Ovary (tissue), 9 donors: ENCODE data around the gene RBPJL. TPM values are rescaled to one million over a fixed set of nuclear protein-coding genes. Genes with fewer than 3 reads are reported as not detected.

Source experiments
- DNase-seq, 5 donors: peaks; one replicate each; pipeline ENCODE4 v3.0.0-alpha.2; 2019 to 2020
- H3K27ac ChIP-seq, 2 donors: fragments of 200-600 bp; one replicate each; pipeline versions ENCODE4 v1.5.1 to v1.8.0; 2019 to 2022
- H3K27me3 ChIP-seq: fragments of 200-600 bp; one replicate; pipeline ENCODE4 v1.8.0; 2022
- H3K36me3 ChIP-seq: fragments of 200-600 bp; sonication (generic); one replicate; pipeline ENCODE4 v1.5.1; 2019
- H3K4me1 ChIP-seq: one replicate; pipeline ENCODE4 v1.8.1; 2013; ENCODE audit warnings: mild to moderate bottlenecking, moderate library complexity; ENCODE audit not compliant: insufficient read depth
- H3K4me3 ChIP-seq: fragments of 200-600 bp; sonication (generic); one replicate; pipeline ENCODE4 v1.5.1; 2017
- H3K9me3 ChIP-seq, 2 donors: fragments of 200-600 bp in 1 of 2; sonication (generic) in 1 of 2; one replicate each; pipeline versions ENCODE4 v1.5.1 to v1.8.1; 2013 to 2019; ENCODE audit warnings: mild to moderate bottlenecking in 1 of 2, moderate library complexity in 1 of 2
- CTCF ChIP-seq, 3 donors: fragments of 450-650 bp in 2 of 3; fragments of 200-600 bp in 1 of 3; IDR thresholded peaks; one replicate each; pipeline versions ENCODE4 v1.5.1 to v1.8.0; 2016 to 2022; ENCODE audit warnings: antibody characterized with exemption in 3 of 3, mild to moderate bottlenecking in 1 of 3
- EP300 ChIP-seq: sonication (generic); formaldehyde crosslinking; IDR thresholded peaks from one replicate; pipeline ENCODE4 v1.6.1; 2017; ENCODE audit warnings: antibody characterized with exemption
- POLR2A ChIP-seq: fragments of 450-650 bp; IDR thresholded peaks from one replicate; pipeline ENCODE4 v1.6.1; 2017; ENCODE audit warnings: antibody characterized with exemption, mild to moderate bottlenecking, moderate library complexity
- WGBS, 3 donors: extraction: QIAGEN DNeasy Blood & Tissue Kit in 1 of 3; methylation state at CpG; one replicate each; pipeline versions ENCODE4 v1.1.5 to v1.1.7; 2013 to 2017; 5-methylcytosine and 5-hydroxymethylcytosine counted together
- intact Hi-C, 4 donors: fragments of 100-400 bp; cut with DNase I; formaldehyde crosslinking; loops; one replicate each; pipeline versions ENCODE4 v1.11.0 to v1.15.1; 2022 to 2023
- polyA plus RNA-seq, 2 donors: library from polyadenylated mRNA; stranded (reverse); fragments of 200-250 nt in 1 of 2; fragments of 350-450 nt in 1 of 2; fragmentation: Illumina TruSeq in 1 of 2; extraction: RNeasy Lipid Tissue Mini Kit (QIAGEN cat#74804) in 1 of 2; gene quantifications; one replicate each; pipeline ENCODE4 v1.2.3, GENCODE V29; 2013 to 2014
- total RNA-seq, 7 donors: library from RNA; depleted of rRNA in 2 of 7; stranded (reverse); fragments of >200 nt in 2 of 7; fragmentation: NEBNext Ultra II Directional in 3 of 7; extraction: Animal tissue kit (Norgen Biotek cat#: 25700) in 3 of 7; gene quantifications; one replicate each; pipeline versions ENCODE4 v1.1.0 to v1.2.4, GENCODE V29; 2016 to 2023
- donor health status: DM: no; HTN: no; CAD: no; lungs with moderate emphysema.
- donor health status: DM: no; HTN: no; CAD: no.
- donor health status: Bipolar disorder and iron deficiency.
- donor health status: DM: yes; HTN: yes; CAD: no.
- donor health status: DM: no; HTN: no; CAD: no.
- donor health status: DM: yes; HTN: yes; CAD: no.

RBPJL gene
- total and polyA plus RNA-seq, 9 donors, result 0.36 to 0.38 TPM; not detected in 7

GRCh38 chr20:45263556-45264266 is 42.9 kb upstream of the RBPJL start:
- Histone ChIP-seq H3K4me3 (no peak overlapping the region), H3K27ac (no peak overlapping the region), H3K4me1 (no peaks in the 10 kb centered on the region)

GRCh38 chr20:45266977-45267376 is 39.7 kb upstream of the RBPJL start:
- Histone ChIP-seq H3K27me3 (no peaks in the 10 kb centered on the region), H3K9me3 (no peaks in the 10 kb centered on the region), H3K4me3 (no peak overlapping the region), H3K27ac (no peak overlapping the region), H3K36me3 (no peaks in the 10 kb centered on the region), H3K4me1 (no peaks in the 10 kb centered on the region)
- TF ChIP-seq EP300 (no peak), POLR2A (no peak), CTCF (IDR thresholded peaks at IDR 0.05) (no peak)
- DNase-seq, result no peak
- intact Hi-C loops, result no loop called here

More at GRCh38 chr20:45263556-45264266, 42.9 kb upstream of the RBPJL start:
- 61 to 80% (median 65%) methylated on average over 3 of the region's 3 CpGs for WGBS, 3 donors
- Histone ChIP-seq H3K36me3 (no peaks in the 10 kb centered on the region), H3K9me3 (no peaks in the 10 kb centered on the region), H3K27me3 (no peaks in the 10 kb centered on the region)
- no peak for DNase-seq
- TF ChIP-seq POLR2A (no peak), CTCF (IDR thresholded peaks at IDR 0.05) (no peak), EP300 (no peak)
- intact Hi-C loops, result no loop called here

GRCh38 chr20:45268531-45268930 is 38.1 kb upstream of the RBPJL start:
- no peak overlapping the region for H3K4me3 ChIP-seq
- no peaks in the 10 kb centered on the region for H3K27me3 ChIP-seq
- H3K4me1 ChIP-seq, result no peaks in the 10 kb centered on the region
- no peak overlapping the region for H3K27ac ChIP-seq
- DNase-seq, result no peak
- no peak for TF ChIP-seq CTCF (IDR thresholded peaks at IDR 0.05)
- no peak for TF ChIP-seq EP300
- no peak for TF ChIP-seq POLR2A
- no peaks in the 10 kb centered on the region for H3K9me3 ChIP-seq
- H3K36me3 ChIP-seq, result no peaks in the 10 kb centered on the region
- 56 to 64% (median 64%) methylated on average over 3 of the region's 3 CpGs for WGBS, 3 donors
- intact Hi-C loops, result no loop called here

- intact Hi-C loops, result no loop called here
- DNase-seq, result no peak
- Histone ChIP-seq H3K27me3 (no peaks in the 10 kb centered on the region), H3K36me3 (no peaks in the 10 kb centered on the region), H3K4me1 (no peaks in the 10 kb centered on the region), H3K27ac (no peak overlapping the region), H3K4me3 (no peak overlapping the region), H3K9me3 (no peaks in the 10 kb centered on the region)
- 60 to 78% (median 63%) methylated on average over 3 of the region's 3 CpGs for WGBS, 3 donors
- TF ChIP-seq POLR2A (no peak), CTCF (IDR thresholded peaks at IDR 0.05) (no peak), EP300 (no peak)
Measured at GRCh38 chr20:45269056-45269455, 37.6 kb upstream of the RBPJL start.
